Testis (tissue), 3 donors: Measurements from ENCODE around the gene TRIP12. TPM values are rescaled to one million over a fixed set of nuclear protein-coding genes. Genes with fewer than 3 reads are reported as not detected.
"Not testable (repeated sequence)": the region's sequence is repeated elsewhere in the genome, so short reads cannot be mapped to it uniquely, and the experiment has no call there.

Source experiments
- DNase-seq: peaks from one replicate; pipeline ENCODE4 v3.0.0-alpha.2; 2019
- H3K27ac ChIP-seq, 2 donors: fragments of 200-600 bp; sonication (generic); one replicate each; pipeline ENCODE4 v1.5.1; 2019
- H3K27me3 ChIP-seq: fragments of 200-600 bp; sonication (generic); one replicate; pipeline ENCODE4 v1.5.1; 2019
- H3K36me3 ChIP-seq: fragments of 200-600 bp; sonication (generic); one replicate; pipeline ENCODE4 v1.5.1; 2017; ENCODE audit warnings: low read depth; ENCODE audit errors: missing control alignments
- H3K4me1 ChIP-seq: fragments of 200-600 bp; sonication (generic); one replicate; pipeline ENCODE4 v1.5.1; 2019
- H3K4me3 ChIP-seq, 2 donors: fragments of 200-600 bp; sonication (generic); one replicate each; pipeline ENCODE4 v1.5.1; 2017 to 2019
- H3K9me3 ChIP-seq: fragments of 200-600 bp; sonication (generic); one replicate; pipeline ENCODE4 v1.5.1; 2017
- CTCF ChIP-seq, 3 experiments: fragments of 450-650 bp in 2 of 3; fragments of 200-600 bp in 1 of 3; sonication (generic) in 1 of 3; IDR thresholded peaks; one replicate each; pipeline ENCODE4 v1.5.1; 2016 to 2019; ENCODE audit warnings: antibody characterized with exemption in 3 of 3, mild to moderate bottlenecking in 2 of 3, moderate library complexity in 1 of 3
- POLR2A ChIP-seq: fragments of 450-650 bp; IDR thresholded peaks from one replicate; pipeline ENCODE4 v1.6.1; 2017; ENCODE audit warnings: antibody characterized with exemption, mild to moderate bottlenecking, moderate library complexity
- WGBS, 2 donors: methylation state at CpG; one replicate each; pipeline ENCODE4 v1.1.5; 2018; 5-methylcytosine and 5-hydroxymethylcytosine counted together
- intact Hi-C: fragments of 100-400 bp; cut with DNase I; formaldehyde crosslinking; loops from one replicate; pipeline ENCODE4 v1.15.1; 2023; ENCODE audit warnings: low total_unique reads
- polyA plus RNA-seq: library from polyadenylated mRNA; stranded (reverse); fragments of 350-450 nt; fragmentation: Illumina TruSeq; extraction: RNeasy Lipid Tissue Mini Kit (QIAGEN cat#74804); gene quantifications from one replicate; pipeline ENCODE4 v1.2.3, GENCODE V29; 2014; ENCODE audit warnings: low read depth, low replicate concordance; ENCODE audit not compliant: insufficient read depth
- total RNA-seq, 2 donors: library from RNA; depleted of rRNA; stranded (reverse); fragments of >200 nt; gene quantifications; one replicate each; pipeline ENCODE4 v1.2.3, GENCODE V29; 2016

TRIP12 gene
- total and polyA plus RNA-seq, 3 donors from 2014 or later, result 342 to 443 (median 373) TPM

- Histone ChIP-seq H3K36me3 (no peaks in the 10 kb centered on the region), H3K9me3 (no peaks in the 10 kb centered on the region), H3K4me3 (no peak overlapping the region), H3K27ac (no peak overlapping the region), H3K27me3 (no peaks in the 10 kb centered on the region), H3K4me1 (no peaks in the 10 kb centered on the region)
- intact Hi-C loops, result no loop called here
- no peak for DNase-seq
- TF ChIP-seq CTCF (IDR thresholded peaks at IDR 0.05) (no peak), POLR2A (no peak)
These were observed 65.4 kb downstream of the TRIP12 start for GRCh38 chr2:229856413-229856812.

- WGBS, 2 donors, result 97% methylated on average over 5 of the region's 5 CpGs
- no peaks in the 10 kb centered on the region for H3K36me3 ChIP-seq
These were observed 66.7 kb downstream of the TRIP12 start for GRCh38 chr2:229855116-229855515.

GRCh38 chr2:229852565-229852964 is 69.2 kb downstream of the TRIP12 start:
- TF ChIP-seq CTCF (IDR thresholded peaks at IDR 0.05) (no peak), POLR2A (no peak)
- Histone ChIP-seq H3K36me3 (no peaks in the 10 kb centered on the region), H3K27me3 (no peaks in the 10 kb centered on the region), H3K9me3 (no peaks in the 10 kb centered on the region), H3K4me3 (no peak overlapping the region), H3K27ac (peak overlapping the region in 1 of 2 donors; percentile 9), H3K4me1 (peaks cover 4% of the 10 kb centered on the region)
- DNase-seq, result peak; percentile 52
- WGBS, 2 donors, result 47 to 52% methylated on average over 3 of the region's 3 CpGs
- intact Hi-C loops, result no loop called here

More at GRCh38 chr2:229855116-229855515, 66.7 kb downstream of the TRIP12 start:
- no peak for TF ChIP-seq POLR2A
- no peak for TF ChIP-seq CTCF (IDR thresholded peaks at IDR 0.05)
- no peaks in the 10 kb centered on the region for H3K27me3 ChIP-seq
- intact Hi-C loops, result no loop called here
- no peaks in the 10 kb centered on the region for H3K4me1 ChIP-seq
- H3K4me3 ChIP-seq, result no peak overlapping the region
- no peaks in the 10 kb centered on the region for H3K9me3 ChIP-seq
- H3K27ac ChIP-seq, result no peak overlapping the region
- no peak for DNase-seq

GRCh38 chr2:229851870-229852269 is 69.9 kb downstream of the TRIP12 start:
- Histone ChIP-seq H3K9me3 (no peaks in the 10 kb centered on the region), H3K27ac (no peak overlapping the region), H3K4me1 (peaks cover 5% of the 10 kb centered on the region), H3K36me3 (no peaks in the 10 kb centered on the region), H3K27me3 (no peaks in the 10 kb centered on the region), H3K4me3 (no peak overlapping the region)
- TF ChIP-seq POLR2A (no peak), CTCF (IDR thresholded peaks at IDR 0.05) (no peak)
- WGBS, 2 donors, result 91 to 93% methylated on average over 5 of the region's 5 CpGs
- DNase-seq, result no peak
- intact Hi-C loops, result no loop called here

- WGBS, 2 donors, result 62 to 83% methylated on average over 17 to 42 of the region's 44 CpGs
- H3K9me3 ChIP-seq, intact Hi-C loops, DNase-seq, H3K27me3 ChIP-seq, H3K4me3 ChIP-seq, H3K27ac ChIP-seq, H3K36me3 ChIP-seq, H3K4me1 ChIP-seq: not testable (repeated sequence)
These were observed 71.2 kb downstream of the TRIP12 start for GRCh38 chr2:229850355-229851275.
